ENCODE data around the gene PHF11.
A peak's percentile ranks its signal among the peaks of the same experiment; 100 is the strongest.
"Not testable (repeated sequence)": the region's sequence is repeated elsewhere in the genome, so short reads cannot be mapped to it uniquely, and the experiment has no call there.

Gene PHF11

GRCh38 chr13:49495783-49496762 is at the start of gene PHF11:
Gene PHF11, plus strand, starts transcription at chr13:49495953. Its CDS starts 49 bp downstream, at chr13:49496002.
- DNase-seq, result peak; percentile 82

GRCh38 chr13:49446473-49446872 is 49.3 kb upstream of the PHF11 start:
- peak; percentile 6 for DNase-seq

- no peak for DNase-seq
Observed at GRCh38 chr13:49448753-49449152, 47.0 kb upstream of the PHF11 start.

DNA sequence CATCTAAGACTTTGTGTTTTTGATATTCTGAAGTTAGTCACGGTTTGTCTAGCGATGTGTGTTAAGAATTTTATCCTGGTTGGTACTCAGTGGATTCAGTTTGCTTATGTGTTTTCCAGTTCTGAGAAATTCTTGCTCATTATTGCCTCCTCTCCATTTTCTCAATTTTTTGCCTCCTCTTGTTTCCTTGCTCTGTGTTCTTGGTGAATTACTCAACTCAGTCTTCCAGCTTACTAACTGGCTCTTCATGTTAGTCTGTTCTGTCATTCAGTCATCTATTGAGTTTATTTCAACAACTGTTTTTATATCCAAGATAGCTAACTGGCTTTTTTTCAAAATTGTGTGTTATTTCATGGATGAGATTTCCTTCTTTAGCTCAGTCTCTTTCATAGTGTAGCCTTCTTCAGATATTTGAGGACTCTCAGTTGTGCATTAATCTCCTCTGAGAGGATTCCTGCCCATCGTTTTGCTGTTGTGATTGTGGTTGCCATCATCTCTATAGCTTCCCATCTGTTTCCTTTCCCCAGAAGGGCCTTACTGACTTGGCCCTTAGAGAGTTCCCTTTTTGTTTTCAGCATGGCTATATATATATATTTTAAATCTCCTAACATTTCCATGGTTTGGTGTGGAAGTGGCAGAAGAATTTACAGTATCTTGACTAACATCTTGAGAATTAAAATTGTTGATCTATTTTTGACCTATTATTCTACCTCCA is 45.5 kb upstream of the PHF11 start:
- DNase-seq, result no peak

DNA sequence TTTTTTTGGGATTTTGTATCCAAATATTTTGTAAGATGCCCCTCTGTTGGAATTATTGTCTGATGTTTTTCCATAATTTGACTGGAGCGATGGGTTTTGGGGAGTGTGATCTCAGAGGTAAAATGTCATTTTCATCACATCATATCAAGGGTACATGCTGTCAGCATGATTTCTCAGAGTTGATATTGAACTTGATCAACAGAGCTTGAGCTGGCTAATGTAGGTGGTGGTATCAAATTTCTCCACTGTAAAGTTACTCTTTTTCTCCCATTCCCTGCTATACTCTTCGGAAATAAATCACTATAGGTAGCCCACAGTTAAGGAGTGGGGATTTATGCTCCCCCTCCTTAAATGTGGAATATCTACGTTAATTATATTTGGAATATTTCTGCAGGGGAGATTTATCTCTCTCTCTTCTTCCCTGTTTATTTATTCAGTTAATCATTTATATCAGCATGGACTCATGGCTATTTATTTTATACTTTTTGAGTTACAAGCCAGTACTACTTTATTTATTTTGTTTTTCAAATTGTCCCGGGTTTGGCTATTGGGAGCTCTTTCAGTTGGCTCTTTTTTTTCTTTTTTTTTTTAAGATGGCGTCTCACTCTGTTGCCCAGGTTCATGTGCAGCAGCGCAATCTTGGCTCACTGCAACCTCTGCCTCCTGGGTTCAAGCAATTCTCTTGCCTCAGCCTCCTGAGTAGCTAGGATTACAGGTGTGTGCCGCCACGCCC is 42.9 kb upstream of the PHF11 start:
- DNase-seq, result no peak

GRCh38 chr13:49453465-49453864 is 42.3 kb upstream of the PHF11 start:
- no peak for DNase-seq

GRCh38 chr13:49454388-49455006 is 41.3 kb upstream of the PHF11 start:
- no peak for DNase-seq

DNA sequence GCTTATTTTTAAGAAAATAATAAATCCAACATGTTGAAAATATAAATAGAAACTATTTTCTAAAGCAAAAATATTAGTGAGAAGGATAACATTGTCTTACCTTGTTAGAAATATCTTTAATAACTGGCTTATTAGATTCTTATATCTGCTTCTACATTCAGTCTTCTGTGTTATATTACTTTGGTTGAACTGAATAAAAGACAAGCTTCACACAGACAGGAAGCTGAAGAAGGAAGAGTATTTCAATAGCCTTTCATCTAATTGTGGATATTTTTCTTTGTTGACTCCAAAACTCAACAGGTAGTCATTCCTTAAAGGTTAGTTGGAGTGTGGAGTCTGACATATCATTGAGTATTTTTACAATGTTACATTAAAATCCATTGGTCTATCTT is 40.8 kb upstream of the PHF11 start:
- no peak for DNase-seq

GRCh38 chr13:49456156-49456555 is 39.6 kb upstream of the PHF11 start:
- no peak for DNase-seq

DNA sequence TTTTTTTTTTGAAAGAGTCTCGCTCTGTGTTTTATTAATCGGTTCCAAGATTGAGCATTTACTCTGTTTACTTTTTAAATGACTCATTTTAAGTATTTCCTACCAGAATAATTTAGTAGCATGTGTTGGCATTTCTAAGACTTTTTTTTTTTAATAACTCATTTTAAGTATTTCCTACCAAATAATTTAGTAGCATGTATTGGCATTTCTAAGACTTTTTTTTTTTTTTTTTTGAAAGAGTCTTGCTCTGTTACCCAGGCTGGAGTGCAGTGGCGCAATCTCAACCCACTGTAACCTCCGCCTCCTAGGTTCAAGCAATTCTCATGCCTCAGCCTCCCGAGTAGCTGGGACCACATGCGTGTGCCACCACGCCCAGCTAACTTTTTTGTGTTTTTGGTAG is 38.5 kb upstream of the PHF11 start:
- DNase-seq, result no peak

DNA sequence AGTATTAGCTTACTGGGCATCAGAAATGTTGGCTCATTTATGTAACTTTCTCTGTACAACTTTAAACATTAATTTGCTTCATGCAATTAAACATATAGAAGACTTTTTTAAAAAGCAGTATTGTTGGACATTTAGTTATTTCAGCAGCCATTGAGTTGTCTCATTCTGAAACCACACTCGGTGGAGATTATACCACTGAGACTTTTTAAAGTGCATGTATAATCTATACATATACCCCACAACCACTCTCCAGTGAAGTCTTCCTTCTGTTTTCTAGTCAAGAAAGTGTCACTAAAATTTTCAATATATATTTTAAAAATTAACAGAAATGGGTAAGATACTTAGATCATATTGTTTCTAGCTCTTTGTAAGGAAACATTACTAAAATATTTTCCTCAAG is 36.2 kb upstream of the PHF11 start:
- DNase-seq, result no peak

DNA sequence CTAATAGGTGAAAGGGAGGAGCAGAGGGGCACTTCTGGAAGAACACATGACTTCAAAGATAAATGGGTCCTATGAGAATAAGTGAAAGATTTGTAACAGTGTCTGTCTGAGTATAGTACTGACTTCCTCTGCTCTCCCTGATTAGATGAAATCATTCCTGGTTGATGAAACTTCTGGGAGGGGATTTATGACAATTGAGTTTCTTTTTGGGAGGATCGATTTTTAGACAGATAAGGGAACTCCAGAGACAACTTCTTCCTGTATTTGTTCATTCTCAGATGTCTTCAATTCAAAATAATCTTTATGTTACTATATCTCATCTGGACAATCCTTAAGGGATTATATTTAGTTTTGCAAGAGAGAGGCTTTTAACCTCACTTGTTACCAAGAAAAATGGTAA is 31.7 kb upstream of the PHF11 start:
- no peak for DNase-seq

GRCh38 chr13:49464621-49465325 is 31.0 kb upstream of the PHF11 start:
- DNase-seq, result no peak

DNA sequence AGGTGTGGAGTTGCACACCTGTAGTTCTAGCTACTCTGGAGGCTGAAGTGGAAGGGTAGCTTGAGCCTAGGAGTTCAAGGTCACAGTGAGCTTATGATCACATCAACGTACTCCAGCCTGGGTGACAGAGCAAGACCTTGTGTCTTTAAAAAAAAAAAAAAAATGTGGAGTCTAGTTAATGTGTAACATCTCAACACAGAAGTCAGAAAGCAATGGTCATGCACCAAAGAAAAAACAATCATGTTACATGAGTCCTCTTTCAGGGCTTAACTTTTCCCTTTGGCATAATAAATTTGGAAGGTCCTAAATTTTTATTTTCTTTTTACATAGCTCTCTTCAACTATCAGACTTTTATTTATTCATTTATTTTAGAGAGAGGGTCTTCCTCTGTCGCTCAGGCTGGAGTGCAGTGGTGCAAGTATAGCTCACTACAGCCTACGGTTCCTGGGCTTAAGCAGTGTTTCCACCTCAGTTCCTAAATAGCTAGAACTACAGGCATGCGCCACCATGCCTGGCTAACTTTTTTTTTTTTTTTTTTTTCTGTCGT is 29.4 kb upstream of the PHF11 start:
- DNase-seq, result no peak

- no peak for DNase-seq
Observed at GRCh38 chr13:49472186-49472585, 23.6 kb upstream of the PHF11 start.

DNA sequence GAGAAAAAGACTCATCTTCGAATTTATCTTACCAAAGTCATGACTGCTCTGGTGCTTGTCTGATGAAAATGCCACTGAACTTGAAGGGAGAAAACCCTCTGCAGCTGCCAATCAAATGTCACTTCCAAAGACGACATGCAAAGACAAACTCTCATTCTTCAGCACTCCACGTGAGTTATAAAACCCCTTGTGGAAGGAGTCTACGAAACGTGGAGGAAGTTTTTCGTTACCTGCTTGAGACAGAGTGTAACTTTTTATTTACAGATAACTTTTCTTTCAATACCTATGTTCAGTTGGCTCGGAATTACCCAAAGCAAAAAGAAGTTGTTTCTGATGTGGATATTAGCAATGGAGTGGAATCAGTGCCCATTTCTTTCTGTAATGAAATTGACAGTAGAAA is 19.2 kb upstream of the PHF11 start:
- no peak for DNase-seq

GRCh38 chr13:49481788-49482187 is 14.0 kb upstream of the PHF11 start:
- DNase-seq, result no peak

DNA sequence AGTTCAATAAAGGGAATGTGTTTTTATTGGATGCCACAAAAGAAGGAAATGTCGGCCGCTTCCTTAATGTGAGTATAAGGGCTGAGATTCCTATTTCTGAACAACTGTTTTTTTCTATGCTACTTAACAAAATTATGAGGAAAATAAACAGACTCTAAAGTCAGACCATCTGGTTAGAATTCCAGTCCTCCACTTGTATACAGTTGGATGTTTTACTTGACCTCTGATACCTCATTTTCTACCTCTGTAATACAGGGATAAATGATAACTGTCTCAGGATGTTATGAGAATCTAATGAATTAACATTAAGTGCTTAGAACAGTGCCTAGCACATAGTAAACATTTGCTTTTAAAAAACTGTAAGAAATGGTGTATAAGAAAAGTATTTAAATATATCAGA is 7.2 kb upstream of the PHF11 start:
- no peak for DNase-seq

GRCh38 chr13:49494645-49495044 is 1.1 kb upstream of the PHF11 start:
- peak; percentile 30 for DNase-seq

DNA sequence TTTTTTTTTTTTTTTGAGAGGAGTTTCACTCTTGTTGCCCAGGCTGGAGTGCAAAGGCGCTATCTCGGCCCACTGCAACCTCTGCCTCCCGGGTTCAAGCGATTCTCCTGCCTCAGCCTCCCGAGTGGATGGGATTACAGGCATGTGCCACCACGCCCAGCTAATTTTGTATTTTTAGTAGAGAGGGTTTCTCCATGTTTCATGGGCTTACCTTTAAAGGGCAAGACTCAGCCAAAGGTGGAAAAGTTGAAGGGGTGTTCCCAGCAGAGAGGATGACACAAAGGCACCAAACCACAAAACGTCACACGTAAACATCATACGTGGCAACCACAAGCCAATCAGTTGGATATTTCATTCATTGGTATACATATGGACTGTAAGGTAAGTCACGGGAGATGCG is 1.1 kb downstream of the PHF11 start:
- not testable (repeated sequence) for DNase-seq

GRCh38 chr13:49497272-49497671 is 1.5 kb downstream of the PHF11 start:
- no peak for DNase-seq

DNA sequence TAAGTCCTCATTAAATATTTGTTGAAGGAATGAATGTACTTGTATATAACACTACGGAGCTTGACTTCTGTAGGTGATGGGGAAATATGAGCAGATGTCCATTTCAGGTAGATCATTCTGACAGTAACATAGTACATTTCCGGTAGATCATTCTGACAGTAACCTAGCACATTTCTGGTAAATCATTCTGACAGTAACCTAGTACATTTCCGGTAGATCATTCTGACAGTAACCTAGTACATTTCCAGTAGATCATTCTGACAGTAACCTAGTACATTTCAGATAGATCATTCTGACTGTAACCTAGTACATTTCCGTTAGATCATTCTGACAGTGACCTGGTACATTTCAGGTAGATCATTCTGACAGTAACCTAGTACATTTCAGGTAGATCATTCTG is 2.5 kb downstream of the PHF11 start:
- DNase-seq, result no peak
